SK-N-SH treated with all-trans-retinoic acid at 6 μM for 48 hours (cell line): ENCODE measurements around the gene CYP24A1.

ENCODE experiments used
- ARNTL ChIP-seq: fragments of 450-650 bp; formaldehyde crosslinking; IDR thresholded peaks from 2 replicates; pipeline ENCODE4 v1.5.0; 2020; ENCODE audit warnings: low read depth, mild to moderate bottlenecking, moderate library complexity, borderline replicate concordance
- CSRNP3 ChIP-seq: fragments of 250-450 bp; sonication (Bioruptor Pico); IDR thresholded peaks from 2 replicates; pipeline ENCODE4 v1.5.1; 2021; ENCODE audit warnings: mild to moderate bottlenecking, moderate library complexity
- ESRRG ChIP-seq: fragments of 250-450 bp; sonication (Bioruptor Pico); IDR thresholded peaks from 2 replicates; pipeline ENCODE4 v1.6.1; 2021; ENCODE audit warnings: mild to moderate bottlenecking
- GLIS3 ChIP-seq: fragments of 250-450 bp; sonication (Bioruptor Pico); IDR thresholded peaks from 2 replicates; pipeline ENCODE4 v1.5.0; 2020; ENCODE audit warnings: mild to moderate bottlenecking, moderate library complexity
- SNAI2 ChIP-seq: fragments of 250-450 bp; sonication (Bioruptor Pico); IDR thresholded peaks from 2 replicates; pipeline ENCODE4 v1.5.0; 2020; ENCODE audit warnings: mild to moderate bottlenecking, moderate library complexity
- TOX ChIP-seq: fragments of 250-450 bp; sonication (Bioruptor Pico); IDR thresholded peaks from 2 replicates; pipeline ENCODE4 v1.8.0; 2021; ENCODE audit warnings: mild to moderate bottlenecking, moderate library complexity, borderline replicate concordance
- ZFP3 ChIP-seq: fragments of 250-450 bp; sonication (Bioruptor Pico); IDR thresholded peaks from 2 replicates; pipeline ENCODE4 v1.5.0; 2020; ENCODE audit warnings: mild to moderate bottlenecking, moderate library complexity
- ZFP30 ChIP-seq: fragments of 450-650 bp; formaldehyde crosslinking; IDR thresholded peaks from 2 replicates; pipeline ENCODE4 v1.5.0; 2022; ENCODE audit warnings: mild to moderate bottlenecking, moderate library complexity
- ZNF70 ChIP-seq: fragments of 450-650 bp; formaldehyde crosslinking; IDR thresholded peaks from 2 replicates; pipeline ENCODE4 v1.5.0; 2020; ENCODE audit warnings: mild to moderate bottlenecking, moderate library complexity
- ZNF8 ChIP-seq: fragments of 450-650 bp; formaldehyde crosslinking; IDR thresholded peaks from 2 replicates; pipeline ENCODE4 v1.5.0; 2020; ENCODE audit warnings: mild to moderate bottlenecking, moderate library complexity
- TF ChIP-seq, protein P1 (sequence below): fragments of 250-450 bp; sonication (Bioruptor Pico); IDR thresholded peaks from 2 replicates; pipeline ENCODE4 v1.8.0; 2020; ENCODE audit warnings: mild to moderate bottlenecking, moderate library complexity, borderline replicate concordance
- TF ChIP-seq, protein P2 (sequence below): fragments of 250-450 bp; sonication (Bioruptor Pico); IDR thresholded peaks from 2 replicates; pipeline ENCODE4 v1.5.1; 2020; ENCODE audit warnings: low read depth, mild to moderate bottlenecking, moderate library complexity

DNA sequence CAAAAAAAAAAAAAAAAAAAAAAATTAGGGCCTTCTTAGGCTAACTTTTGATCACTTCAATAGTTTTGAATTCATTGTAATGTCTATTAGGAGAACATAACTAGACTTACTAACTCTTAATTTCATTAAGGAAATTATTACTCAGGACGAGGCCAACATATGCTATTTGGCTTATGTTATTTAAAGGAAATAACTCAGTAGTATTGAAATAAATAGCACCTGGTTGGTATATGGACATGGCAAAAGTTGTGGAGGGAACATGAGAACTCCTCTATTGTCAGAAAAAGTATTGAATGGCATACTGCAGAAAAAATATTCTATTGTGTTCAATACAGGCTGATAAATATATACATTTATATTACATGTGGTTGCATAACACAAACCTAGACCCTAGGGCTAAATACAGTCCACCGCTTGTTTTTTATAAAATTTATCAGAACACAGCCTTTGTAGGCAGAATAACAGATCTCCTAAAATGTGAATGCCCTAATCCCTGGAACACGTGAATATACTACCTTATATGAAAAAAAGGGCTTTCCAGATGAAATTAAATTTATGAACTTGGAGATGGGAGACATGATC lies 18.0 kb downstream of the CYP24A1 start:
- TF ChIP-seq ARNTL (CRISPR knock-in tag) (no peak), ESRRG (no peak), CSRNP3 (CRISPR knock-in tag) (no peak), ZNF8 (CRISPR knock-in tag) (no peak), TOX (CRISPR knock-in tag) (no peak), ZFP3 (CRISPR knock-in tag) (no peak), SNAI2 (no peak), ZNF70 (CRISPR knock-in tag) (no peak), GLIS3 (CRISPR knock-in tag) (no peak), ZFP30 (CRISPR knock-in tag) (no peak)
- TF ChIP-seq, protein P1, sequence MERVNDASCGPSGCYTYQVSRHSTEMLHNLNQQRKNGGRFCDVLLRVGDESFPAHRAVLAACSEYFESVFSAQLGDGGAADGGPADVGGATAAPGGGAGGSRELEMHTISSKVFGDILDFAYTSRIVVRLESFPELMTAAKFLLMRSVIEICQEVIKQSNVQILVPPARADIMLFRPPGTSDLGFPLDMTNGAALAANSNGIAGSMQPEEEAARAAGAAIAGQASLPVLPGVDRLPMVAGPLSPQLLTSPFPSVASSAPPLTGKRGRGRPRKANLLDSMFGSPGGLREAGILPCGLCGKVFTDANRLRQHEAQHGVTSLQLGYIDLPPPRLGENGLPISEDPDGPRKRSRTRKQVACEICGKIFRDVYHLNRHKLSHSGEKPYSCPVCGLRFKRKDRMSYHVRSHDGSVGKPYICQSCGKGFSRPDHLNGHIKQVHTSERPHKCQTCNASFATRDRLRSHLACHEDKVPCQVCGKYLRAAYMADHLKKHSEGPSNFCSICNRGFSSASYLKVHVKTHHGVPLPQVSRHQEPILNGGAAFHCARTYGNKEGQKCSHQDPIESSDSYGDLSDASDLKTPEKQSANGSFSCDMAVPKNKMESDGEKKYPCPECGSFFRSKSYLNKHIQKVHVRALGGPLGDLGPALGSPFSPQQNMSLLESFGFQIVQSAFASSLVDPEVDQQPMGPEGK (CRISPR knock-in tag), result no peak
- TF ChIP-seq, protein P2, sequence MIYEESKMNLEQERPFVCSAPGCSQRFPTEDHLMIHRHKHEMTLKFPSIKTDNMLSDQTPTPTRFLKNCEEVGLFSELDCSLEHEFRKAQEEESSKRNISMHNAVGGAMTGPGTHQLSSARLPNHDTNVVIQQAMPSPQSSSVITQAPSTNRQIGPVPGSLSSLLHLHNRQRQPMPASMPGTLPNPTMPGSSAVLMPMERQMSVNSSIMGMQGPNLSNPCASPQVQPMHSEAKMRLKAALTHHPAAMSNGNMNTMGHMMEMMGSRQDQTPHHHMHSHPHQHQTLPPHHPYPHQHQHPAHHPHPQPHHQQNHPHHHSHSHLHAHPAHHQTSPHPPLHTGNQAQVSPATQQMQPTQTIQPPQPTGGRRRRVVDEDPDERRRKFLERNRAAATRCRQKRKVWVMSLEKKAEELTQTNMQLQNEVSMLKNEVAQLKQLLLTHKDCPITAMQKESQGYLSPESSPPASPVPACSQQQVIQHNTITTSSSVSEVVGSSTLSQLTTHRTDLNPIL (CRISPR knock-in tag), result no peak
